A673 (cell line): Measurements from ENCODE around the gene KISS1.
A peak's percentile ranks its signal among the peaks of the same experiment; 100 is the strongest.

ENCODE experiments used
- EZH2 ChIP-seq: fragments of 200-600 bp; sonication (generic); IDR thresholded peaks from 2 replicates; pipeline ENCODE4 v1.6.1; 2017; ENCODE audit warnings: borderline replicate concordance, low read depth, mild to moderate bottlenecking, mixed read lengths, antibody characterized with exemption, low read length; ENCODE audit not compliant: poor library complexity, severe bottlenecking
- TF ChIP-seq, protein P1 (sequence below): fragments of 300-800, 200-600 bp; sonication (generic); conservative IDR thresholded peaks from 2 replicates; pipeline ENCODE4 v1.5.1; 2017; ENCODE audit warnings: low read depth, mild to moderate bottlenecking, antibody characterized with exemption, low read length, moderate library complexity, mixed read lengths

DNA sequence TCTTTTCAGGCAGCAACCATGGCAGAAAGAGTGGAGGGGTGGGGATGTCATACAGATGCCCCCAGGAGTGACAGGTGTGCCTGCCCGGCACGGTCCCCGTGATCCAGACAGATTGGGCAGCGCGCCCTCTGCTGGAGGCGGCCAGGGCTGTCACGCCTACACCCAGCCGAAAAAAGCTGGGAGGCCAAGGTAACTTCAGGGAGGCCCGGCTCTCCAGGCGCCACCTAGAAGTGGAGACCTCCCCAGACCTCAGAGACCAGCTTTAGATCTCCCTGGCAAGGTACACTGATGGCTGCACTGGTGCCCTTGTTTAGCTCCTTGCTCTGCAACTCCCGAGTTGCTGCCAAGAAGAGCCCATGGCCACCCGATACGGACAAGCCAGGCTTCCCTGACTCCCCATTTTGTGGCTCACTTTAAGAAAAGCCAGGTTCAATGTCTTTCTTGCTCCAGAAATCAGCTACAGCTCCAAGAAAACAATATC lies 10.9 kb upstream of the KISS1 start:
- TF ChIP-seq, protein P1, sequence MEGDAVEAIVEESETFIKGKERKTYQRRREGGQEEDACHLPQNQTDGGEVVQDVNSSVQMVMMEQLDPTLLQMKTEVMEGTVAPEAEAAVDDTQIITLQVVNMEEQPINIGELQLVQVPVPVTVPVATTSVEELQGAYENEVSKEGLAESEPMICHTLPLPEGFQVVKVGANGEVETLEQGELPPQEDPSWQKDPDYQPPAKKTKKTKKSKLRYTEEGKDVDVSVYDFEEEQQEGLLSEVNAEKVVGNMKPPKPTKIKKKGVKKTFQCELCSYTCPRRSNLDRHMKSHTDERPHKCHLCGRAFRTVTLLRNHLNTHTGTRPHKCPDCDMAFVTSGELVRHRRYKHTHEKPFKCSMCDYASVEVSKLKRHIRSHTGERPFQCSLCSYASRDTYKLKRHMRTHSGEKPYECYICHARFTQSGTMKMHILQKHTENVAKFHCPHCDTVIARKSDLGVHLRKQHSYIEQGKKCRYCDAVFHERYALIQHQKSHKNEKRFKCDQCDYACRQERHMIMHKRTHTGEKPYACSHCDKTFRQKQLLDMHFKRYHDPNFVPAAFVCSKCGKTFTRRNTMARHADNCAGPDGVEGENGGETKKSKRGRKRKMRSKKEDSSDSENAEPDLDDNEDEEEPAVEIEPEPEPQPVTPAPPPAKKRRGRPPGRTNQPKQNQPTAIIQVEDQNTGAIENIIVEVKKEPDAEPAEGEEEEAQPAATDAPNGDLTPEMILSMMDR, result peak; percentile 94
- no peak for TF ChIP-seq EZH2
